Smooth muscle cell of the brain vasculature (primary cell): ENCODE measurements around the gene IL20.

Source experiments
- DNase-seq: peaks from one replicate; pipeline ENCODE4 v3.0.0-alpha.2; 2012; ENCODE audit warnings: low read depth, low spot score

Gene IL20

DNA sequence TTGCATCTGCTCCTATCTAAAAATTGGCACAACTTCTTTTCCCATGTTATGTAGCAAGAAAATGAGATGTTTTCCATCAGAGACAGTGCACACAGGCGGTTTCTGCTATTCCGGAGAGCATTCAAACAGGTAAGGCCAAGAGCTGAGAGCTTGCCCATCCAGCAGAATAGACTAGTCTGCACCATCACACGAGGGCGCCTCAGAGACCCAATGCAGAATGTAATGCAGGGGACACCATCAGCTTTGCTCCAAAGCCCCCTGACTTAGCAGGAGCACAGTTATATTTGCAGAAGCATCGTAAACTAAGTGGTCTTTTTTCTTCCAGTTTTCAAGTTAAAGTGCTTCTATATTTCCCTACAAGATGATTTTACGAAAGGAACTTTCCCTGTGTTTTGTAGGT, 36.5 kb downstream of the IL20 start:
- DNase-seq = no peak

DNA sequence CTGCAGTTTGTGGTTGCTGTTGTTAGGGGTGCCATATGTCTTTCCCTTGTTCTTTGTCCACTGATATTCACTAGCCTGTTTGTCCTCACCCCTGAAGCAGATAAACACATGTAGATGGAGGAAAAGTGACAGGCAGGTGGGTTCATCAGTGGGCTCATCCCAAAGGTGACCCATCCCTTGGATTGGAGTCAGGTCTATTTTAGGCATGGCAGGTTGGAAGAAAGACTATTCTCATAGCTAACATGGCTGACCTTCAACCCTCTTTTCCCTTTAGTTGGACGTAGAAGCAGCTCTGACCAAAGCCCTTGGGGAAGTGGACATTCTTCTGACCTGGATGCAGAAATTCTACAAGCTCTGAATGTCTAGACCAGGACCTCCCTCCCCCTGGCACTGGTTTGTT, 37.3 kb downstream of the IL20 start:
- no peak for DNase-seq

DNA sequence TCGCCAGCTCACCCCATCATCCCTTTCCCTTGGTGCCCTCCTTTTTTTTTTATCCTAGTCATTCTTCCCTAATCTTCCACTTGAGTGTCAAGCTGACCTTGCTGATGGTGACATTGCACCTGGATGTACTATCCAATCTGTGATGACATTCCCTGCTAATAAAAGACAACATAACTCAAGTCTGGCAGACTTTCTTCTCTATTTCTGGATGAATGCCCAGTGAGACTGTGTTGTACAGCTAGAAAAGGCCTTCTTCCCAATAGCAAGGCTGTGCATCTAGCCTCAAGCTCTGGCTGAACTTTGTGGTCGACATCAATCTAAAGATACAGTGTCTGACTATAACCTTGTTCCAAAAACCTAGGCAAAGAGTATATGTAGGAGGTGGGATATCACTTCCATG, 38.3 kb downstream of the IL20 start:
- DNase-seq = no peak

DNA sequence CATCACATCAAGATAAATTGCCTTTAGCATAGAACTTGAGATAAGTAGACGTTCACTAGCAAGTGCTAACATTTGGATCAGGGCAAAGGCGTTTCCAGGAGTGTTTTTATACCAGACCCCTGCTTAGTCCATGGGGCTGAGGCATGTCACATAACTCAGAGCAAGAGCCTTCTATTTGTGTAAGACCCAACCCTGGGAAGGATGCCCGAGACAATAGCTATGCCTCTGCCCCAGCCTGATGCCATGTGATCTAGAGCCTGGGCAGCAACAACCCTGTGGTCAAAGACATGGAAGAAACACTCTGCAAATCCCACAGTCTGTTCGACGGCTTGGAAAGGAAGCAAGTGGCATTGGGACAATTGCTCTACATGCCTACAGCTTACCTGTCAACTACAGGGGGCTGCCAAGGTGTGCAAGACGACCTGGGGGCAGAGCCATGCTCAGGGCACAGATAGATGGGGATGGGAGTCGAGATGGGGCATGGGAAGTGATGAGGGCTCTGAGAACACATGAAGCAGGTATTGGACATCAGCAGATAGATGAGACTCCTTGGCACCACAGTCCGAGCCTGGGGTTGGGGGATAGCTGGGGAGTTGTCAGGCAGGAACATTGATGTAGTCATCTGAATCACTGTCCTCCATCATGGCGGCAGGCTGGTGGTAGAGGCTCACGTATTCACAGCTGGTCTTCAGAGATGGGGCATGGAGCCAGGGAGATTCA, 39.2 kb downstream of the IL20 start:
- no peak for DNase-seq

DNA sequence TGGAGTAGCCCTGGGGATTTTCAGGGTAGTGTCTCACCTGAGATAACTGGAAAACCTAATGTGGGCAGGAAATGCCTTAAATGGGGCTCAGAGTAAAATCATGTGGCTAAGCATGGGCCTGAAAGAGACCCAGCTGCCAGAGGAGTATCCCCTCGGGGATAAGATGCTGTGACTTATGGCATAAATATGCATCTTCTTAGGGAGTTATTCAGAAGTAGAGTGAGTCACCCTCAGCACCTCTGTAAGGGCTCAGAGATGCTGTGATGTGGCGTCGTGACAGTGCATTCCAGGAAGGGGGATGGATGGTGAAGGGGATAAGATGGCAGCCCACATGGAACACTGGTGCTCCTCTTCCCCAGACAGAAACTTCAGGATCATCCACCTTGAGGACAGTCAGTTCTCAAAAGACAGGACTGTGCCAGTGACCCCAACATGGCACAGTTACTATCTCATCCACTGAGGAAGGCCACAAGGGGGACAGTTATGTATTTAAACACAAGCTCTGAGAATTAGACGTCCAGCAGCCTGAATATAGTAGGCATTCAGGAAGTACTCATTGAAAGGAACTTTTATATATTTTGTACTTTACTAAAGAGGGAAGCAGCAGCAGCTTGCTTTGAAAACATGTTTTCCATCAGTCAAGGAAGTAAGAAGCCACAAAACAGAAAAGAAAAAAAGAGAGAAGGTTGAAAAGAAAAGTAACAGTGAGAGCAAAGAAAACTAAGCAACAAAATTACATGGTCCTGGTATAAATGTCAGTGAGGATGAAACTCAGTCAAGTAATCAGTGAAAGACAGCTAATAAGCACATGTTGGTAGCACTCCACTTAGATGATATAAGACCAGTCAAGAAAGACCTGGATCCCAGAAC, 40.1 kb downstream of the IL20 start:
- no peak for DNase-seq

DNA sequence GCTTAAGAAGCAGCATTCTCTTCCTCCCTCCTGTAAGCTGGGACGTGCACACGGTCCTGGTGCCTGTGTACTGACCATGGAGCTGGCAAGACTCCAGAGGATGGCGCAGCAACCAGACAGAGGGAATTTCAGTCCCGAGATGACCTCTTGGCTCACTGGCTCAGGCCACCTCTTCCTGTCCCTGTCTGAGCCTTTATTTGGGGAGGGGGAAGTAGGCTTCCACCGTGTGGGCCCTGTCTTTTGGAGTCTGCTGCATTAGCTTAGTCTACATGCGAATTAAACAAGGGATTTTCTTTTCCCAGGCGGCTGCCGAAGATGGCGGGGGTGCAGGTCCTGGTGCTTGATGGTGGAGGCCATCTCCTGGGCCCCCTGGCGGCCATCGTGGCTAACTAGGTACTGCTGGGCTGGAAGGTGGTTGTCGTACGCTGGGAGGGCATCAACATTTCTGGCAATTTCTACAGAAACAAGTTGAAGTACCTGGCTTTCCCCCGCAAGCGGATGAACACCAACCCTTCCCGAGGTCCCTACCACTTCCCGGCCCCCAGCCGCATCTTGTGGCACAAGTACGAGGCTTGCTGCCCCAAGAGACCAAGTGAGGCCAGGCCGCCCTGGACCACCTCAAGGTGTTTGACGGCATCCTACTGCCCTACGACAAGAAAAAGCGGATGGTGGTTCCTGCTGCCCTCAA, 42.0 kb downstream of the IL20 start:
- no peak for DNase-seq

DNA sequence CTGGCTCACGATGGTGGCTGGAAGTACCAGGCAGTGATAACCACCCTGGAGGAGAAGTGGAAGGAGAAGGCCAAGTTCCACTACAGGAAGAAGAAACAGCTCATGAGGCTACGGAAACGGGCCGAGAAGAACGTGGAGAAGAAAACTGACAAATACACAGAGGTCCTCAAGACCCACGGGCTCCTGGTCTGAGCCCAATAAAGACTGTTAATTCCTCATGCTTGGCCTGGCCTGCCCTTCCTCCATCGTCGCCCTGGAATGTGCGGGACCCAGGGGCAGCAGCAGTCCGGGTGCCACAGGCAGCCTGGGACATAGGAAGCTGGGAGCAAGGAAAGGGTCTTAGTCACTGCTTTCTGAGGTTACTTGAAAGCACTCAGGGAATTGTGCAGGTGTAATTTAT, 42.6 kb downstream of the IL20 start:
- no peak for DNase-seq

DNA sequence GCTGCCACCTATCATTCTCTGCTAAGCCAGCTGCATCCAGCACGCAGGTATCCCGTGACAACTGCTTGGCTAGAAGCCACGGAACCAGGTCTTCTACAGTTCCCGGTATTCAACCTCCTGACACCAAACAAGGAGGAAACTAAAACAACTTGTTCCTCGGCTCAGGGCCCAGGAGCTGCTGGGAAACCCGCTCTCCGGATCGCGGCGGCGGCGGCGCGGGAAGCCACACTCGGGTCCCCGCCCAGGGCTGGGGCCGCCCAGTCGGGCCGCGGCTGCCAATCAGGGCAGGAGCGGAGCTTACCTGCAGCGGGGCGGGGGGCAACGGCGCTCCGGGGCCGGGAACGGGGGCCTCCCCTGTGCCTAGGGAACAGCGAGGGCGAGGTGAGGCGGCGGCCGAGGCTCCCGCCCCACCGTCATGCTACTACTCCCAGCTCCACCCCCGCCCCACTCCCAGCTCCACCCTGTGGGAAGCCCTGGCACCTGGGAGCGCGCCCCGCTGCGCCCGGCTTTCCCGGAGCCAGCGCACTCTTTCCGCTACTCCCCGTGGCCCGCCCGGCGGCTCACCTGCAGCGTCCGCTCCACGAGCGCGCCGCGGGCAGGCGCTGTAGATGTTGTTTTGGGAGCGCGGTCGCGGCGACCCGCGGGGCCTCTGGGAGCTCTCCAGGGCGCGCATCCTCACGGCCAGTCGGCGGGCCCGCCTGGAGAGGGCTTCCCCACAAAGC, 43.9 kb downstream of the IL20 start:
- no peak for DNase-seq

DNA sequence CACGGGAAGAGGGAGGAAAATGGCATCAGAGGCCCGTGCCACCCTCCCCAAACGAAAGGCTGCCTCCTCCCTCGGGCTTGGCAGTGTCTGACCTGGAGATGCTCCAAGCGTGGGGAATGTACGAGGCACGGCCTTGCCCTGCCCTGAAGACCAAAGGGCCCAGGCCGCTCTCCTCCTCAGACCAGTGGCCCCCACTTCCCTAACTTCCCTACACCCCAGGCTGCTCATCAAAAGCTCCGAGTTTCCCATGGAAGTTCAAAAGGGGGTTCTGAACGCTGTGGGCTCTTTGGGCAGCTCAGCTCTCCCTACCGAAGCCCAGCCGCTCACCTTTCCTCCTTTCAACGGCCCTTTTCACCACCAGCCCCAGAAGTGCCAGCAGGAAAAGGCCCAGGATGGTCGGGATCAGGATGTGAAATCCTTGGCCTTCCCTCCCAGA, 44.5 kb downstream of the IL20 start:
- DNase-seq = no peak

DNA sequence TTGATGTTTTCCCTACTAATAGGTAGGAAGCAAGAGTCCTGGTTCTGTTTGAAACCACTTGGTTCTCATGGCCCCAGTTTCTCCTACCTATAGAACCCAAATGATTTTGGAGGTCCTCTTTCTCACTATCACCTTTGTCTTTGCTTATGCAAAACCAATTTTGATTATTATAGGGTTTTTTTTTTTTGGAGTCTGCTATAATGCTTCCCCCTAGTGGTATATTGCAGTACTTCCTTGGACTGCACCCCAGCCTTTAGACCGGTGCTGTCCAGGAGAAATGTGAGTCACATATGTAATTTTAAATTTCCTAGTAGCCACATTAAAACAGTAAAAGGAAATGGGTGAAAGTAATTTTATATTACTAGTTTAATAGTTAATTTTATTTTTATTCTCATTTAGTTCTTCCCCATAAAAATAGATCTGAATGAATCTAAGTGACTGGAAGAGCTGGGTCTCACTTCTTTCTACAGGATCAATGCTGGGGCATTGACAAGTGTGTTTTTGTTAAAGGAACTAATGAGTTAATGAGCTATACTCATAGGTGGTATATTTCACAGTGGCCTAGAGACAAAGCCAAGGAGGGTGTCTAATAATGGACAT, 45.7 kb downstream of the IL20 start:
- no peak for DNase-seq

DNA sequence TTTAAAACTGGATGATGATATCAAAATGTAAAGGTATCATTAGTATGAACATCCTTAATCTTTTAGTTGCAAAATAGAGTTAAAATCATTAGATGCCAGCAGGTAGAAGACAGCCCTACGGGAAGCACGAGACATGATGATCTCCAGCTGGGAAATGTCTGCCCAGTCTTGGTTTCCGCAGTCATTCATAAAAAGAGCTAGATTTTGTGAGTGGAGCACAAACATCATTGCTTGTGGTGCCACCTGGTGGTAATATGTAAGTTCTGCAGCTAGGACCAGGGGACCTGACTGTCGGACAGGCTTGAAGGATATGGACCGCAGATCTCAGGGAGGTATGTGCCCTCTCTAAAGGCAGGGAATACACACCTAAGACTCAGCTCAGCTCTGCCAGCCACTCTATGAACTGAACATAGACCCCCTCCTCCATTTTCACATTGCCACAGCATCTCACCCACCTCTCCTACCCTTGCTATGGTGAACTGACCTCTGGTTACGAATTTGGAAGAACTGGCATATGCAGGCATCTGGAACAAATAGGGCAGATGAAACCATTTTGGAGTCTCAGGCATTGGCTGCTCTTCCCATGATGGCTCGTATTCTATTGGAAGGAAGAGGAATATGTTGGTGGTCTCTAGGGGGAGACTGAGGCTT, 47.1 kb downstream of the IL20 start:
- DNase-seq = peak; percentile 61

DNA sequence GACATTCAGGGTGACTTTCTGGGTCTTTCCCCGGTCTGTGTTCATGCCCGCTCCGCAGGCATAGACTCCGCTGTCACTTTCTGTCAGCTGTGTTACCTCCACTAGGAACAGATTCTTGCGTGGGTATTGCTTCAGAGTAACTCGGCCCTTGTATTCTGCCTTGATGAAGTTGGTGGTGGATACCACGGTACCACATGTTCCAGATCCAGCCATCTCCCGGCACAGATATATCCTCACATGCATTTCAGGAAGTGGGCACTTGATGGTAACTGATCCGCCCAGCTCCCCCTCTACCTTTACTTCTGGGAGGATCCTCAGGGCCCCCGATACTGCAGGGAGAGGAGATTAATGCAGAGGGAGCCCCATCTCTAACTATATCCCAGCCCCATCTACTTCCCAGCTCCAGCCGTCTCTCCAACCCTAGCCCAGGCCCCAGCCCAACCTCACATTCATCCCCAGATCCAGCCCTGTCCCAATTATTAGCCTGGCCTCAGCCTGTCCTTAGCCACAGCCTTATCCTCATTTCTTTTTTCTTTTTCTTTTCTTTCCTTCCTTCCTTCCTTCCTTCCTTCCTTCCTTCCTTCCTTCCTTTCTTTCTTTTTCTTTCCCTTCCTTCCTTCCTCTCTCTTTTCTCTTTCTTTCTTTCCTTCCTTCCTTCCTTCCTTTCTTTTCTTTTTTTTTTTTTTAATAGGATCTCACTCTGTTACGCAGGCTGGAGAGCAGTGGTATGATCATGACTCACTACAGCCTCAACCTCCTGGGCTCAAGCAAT, 48.5 kb downstream of the IL20 start:
- DNase-seq = no peak

DNA sequence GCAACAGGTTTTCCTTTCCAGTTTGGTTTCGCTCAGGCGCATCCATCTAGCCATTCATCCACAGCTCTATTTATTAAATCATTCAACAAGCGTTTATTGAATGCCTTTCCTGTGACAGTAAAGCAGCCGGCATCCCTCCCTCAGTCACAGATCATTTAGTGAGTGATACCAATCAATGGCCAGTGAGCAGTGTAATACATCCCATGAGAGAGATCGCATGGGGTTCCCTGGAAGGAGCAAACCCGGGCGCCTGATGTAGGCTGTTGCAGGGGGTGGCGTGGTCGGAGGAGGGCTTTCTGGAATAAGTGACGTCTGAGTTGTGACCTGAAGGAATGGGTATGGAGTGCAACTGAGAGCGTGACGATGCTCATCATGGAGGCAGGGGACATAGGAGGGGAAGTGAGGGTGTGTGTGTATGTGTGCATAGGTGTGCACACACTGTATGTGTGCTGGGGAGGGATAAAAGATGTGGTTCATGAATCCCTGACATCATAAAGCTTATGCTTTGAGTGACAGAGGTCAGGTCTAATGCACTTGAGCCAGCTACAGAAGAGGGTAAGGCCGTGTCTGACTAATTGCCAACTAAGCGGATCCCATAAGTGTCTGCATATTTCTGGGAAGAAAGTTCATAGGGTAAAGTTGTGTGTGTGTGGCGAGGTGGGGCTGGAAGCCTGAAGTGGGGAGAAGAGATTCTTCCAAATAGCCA, 49.8 kb downstream of the IL20 start:
- no peak for DNase-seq

DNA sequence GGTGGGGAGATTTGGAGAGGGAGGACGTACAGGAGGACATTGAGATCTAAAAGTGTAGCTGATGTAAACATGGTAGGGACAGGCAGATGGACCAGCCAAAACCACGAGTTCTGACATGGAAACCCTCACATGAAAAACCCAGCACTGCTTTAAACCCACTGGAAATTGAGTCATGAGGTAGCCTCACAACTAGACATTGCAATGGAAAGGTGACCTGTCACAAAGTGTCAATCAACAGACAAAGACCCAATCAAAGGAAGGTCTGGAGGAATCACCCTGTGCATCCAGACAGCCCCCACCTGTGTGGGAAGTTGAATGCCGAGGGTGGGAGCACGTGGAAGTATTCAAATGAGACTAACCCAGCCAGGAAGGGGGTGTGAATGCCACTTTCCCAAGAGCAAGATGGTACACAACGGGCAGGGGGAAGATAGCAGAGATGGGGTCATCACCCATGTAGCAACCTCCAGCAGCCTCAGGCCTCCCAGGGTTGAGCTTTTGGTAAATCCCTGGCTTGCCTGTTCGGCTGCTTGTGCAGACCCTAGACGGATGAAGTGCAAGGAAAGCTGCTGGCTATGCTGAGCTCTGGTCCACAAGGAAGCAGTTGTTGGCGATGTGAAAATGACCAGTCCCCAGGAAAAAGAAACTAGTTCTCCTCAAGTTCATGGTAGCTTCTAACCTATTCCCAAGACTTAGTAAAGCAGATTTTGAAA, 50.7 kb downstream of the IL20 start:
- DNase-seq = no peak

DNA sequence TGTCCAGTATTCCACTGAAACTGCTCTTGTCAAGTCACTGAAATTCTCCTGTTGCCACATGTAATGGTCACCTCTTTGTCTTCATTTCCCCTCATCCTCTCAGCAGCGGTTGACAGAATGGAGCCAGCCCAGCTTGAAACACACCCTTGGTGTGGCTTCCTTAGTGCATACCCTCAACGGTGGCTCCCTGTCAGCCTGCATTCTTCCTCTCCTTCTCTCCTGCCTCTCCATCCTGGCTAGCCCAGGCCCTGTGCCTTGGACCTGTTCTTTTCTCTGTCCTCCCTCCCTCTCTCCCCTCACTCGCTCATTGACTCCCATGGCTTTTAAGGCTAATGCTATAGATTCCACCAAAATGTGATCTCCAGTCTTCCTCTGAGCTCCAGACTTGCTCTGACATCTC, 52.7 kb downstream of the IL20 start:
- no peak for DNase-seq
